ENCODE data around the gene GAS2L1. TPM values are rescaled to one million over a fixed set of nuclear protein-coding genes. Genes with fewer than 3 reads are reported as not detected.

Gene GAS2L1
- total RNA-seq, 2 experiments from 2014 or later: not detected

DNA sequence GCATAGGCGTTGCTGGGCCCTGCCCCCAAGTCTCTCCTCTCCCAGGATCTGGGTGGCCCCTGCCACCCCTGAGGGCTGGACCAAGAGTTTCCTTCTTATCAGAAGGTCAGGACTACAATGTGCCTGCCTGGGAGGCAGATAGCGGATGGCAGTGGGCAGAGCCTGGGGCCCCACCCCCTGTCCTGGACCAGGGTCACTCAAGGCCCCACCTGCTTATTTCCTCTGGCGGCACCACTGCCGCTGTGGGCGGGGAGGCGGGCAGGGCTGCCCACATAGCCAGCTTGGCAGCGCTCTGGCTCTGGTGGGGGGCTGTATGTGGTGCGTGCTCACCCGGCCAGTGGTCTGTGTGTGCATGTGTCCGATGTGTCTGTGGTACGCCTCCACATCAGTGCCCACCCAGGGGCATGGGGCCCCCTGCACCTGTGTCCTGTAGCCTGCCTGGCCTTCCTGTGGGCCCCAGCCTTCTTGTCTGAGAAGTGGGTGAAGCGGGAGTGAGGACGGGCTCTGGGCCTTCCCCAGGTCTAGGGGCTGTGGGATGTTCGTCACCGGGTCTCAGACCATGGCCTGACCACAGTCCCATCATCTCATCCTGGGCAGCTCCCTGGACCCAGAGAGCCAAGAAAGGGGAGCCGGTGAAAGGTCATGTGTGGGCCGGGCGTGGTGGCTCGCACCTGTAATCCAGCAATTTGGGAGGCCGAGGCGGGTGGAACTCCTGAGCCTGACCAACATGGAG lies 3.0 kb downstream of the GAS2L1 start:
- H3K4me1 ChIP-seq (ENCODE audit: insufficient read depth, low read length, poor library complexity, severe bottlenecking): peaks cover 8% of the 10 kb centered on the region
- CTCF ChIA-PET (ENCODE audit: unreplicated experiment): no interaction called here
- no peak for DNase-seq (ENCODE audit: low spot score)
- H3K27ac ChIP-seq (ENCODE audit: low read depth, low read length, poor library complexity, severe bottlenecking): no peak overlapping the region
- H3K4me3 ChIP-seq (ENCODE audit: low read depth, low read length, poor library complexity, severe bottlenecking): no peak overlapping the region
- no peaks in the 10 kb centered on the region for H3K79me2 ChIP-seq (ENCODE audit: insufficient read depth, low read depth, low read length)
- no peaks in the 10 kb centered on the region for H3K9me3 ChIP-seq (ENCODE audit: low read length)
- no TSS peak for BruUV-seq (replicated peaks)
- peaks cover 4% of the 10 kb centered on the region; the same call in 1 of the 2 replicates for H3K36me3 ChIP-seq (ENCODE audit: insufficient read depth, low read length)
- TF ChIP-seq, protein P1, sequence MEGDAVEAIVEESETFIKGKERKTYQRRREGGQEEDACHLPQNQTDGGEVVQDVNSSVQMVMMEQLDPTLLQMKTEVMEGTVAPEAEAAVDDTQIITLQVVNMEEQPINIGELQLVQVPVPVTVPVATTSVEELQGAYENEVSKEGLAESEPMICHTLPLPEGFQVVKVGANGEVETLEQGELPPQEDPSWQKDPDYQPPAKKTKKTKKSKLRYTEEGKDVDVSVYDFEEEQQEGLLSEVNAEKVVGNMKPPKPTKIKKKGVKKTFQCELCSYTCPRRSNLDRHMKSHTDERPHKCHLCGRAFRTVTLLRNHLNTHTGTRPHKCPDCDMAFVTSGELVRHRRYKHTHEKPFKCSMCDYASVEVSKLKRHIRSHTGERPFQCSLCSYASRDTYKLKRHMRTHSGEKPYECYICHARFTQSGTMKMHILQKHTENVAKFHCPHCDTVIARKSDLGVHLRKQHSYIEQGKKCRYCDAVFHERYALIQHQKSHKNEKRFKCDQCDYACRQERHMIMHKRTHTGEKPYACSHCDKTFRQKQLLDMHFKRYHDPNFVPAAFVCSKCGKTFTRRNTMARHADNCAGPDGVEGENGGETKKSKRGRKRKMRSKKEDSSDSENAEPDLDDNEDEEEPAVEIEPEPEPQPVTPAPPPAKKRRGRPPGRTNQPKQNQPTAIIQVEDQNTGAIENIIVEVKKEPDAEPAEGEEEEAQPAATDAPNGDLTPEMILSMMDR (conservative IDR thresholded peaks at IDR 0.05; ENCODE audit: low read length): no peak
- TF ChIP-seq EZH2phosphoT487 (IDR thresholded peaks at IDR 0.05; ENCODE audit: borderline replicate concordance, low read depth, low read length): no peak
- intact Hi-C loops (cut with micrococcal nuclease; ENCODE audit: unreplicated experiment): loop anchor here (10.0 kb wide), 1 partner anchor 215 kb away; no protein-coding TSS in a partner anchor
- POLR2A ChIA-PET: no interaction called here
- H2AFZ ChIP-seq (ENCODE audit: low read length): no peak overlapping the region
- no peaks in the 10 kb centered on the region for H3K9me2 ChIP-seq (ENCODE audit: insufficient read depth, low read length)
- no peaks in the 10 kb centered on the region for H4K20me1 ChIP-seq (ENCODE audit: insufficient read depth, low read length)
- H3K4me2 ChIP-seq (ENCODE audit: low read length): no peak overlapping the region

DNA sequence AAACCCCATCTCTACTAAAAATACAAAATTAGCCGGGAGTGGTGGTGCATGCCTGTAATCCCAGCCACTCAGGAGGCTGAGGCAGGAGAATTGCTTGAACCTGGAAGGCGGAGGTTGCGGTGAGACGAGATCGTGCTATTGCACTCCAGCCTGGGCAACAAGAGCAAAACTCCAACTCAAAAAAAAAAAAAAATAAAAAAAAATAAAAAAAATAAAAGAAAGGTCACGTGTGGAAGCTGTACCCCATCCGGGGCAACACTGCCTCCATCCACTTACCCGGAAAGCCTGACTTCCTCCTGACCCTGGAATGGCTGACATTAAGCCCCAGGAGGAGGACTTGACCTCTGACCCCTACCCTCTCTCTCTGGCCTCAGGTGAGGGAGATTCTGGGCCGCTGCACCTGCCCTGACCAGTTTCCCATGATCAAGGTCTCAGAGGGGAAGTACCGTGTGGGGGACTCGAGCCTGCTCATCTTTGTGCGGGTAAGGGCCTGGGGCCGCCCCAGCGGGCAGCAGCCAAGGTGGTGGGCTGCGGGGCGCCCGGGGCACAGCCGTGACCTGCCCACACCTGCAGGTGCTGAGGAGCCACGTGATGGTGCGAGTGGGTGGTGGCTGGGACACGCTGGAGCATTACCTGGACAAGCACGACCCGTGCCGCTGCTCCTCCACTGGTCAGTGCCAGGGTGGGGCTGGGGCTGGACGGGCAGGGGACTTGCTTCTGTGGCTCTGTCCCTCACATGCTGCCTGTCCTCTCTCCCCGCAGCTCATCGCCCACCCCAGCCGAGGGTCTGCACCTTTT lies 3.8 kb downstream of the GAS2L1 start:
- H3K9me2 ChIP-seq (ENCODE audit: insufficient read depth, low read length): no peaks in the 10 kb centered on the region

More for the DNA sequence above, 3.8 kb downstream of the GAS2L1 start:
- Histone ChIP-seq H3K27ac (ENCODE audit: low read depth, low read length, poor library complexity, severe bottlenecking) (no peak overlapping the region), H2AFZ (ENCODE audit: low read length) (no peak overlapping the region), H3K4me3 (ENCODE audit: low read depth, low read length, poor library complexity, severe bottlenecking) (no peak overlapping the region), H3K36me3 (ENCODE audit: insufficient read depth, low read length) (peaks cover 4% of the 10 kb centered on the region; the same call in 1 of the 2 replicates), H3K9me3 (ENCODE audit: low read length) (no peaks in the 10 kb centered on the region), H3K79me2 (ENCODE audit: insufficient read depth, low read depth, low read length) (no peaks in the 10 kb centered on the region), H3K4me1 (ENCODE audit: insufficient read depth, low read length, poor library complexity, severe bottlenecking) (peaks cover 8% of the 10 kb centered on the region), H4K20me1 (ENCODE audit: insufficient read depth, low read length) (no peaks in the 10 kb centered on the region), H3K4me2 (ENCODE audit: low read length) (no peak overlapping the region)
- no peak for TF ChIP-seq EZH2phosphoT487 (IDR thresholded peaks at IDR 0.05; ENCODE audit: borderline replicate concordance, low read depth, low read length)
- TF ChIP-seq, protein P1 (conservative IDR thresholded peaks at IDR 0.05; ENCODE audit: low read length): no peak
- CTCF ChIA-PET (ENCODE audit: unreplicated experiment): no interaction called here
- no peak for DNase-seq (ENCODE audit: low spot score)
- BruUV-seq (replicated peaks): no TSS peak
- POLR2A ChIA-PET: no interaction called here
- intact Hi-C loops (cut with micrococcal nuclease; ENCODE audit: unreplicated experiment): no loop called here

All from OCI-LY7 (cell line).